KBM-7 (cell line): ENCODE measurements around the gene ACAD8.

Experiments used
- DNase-seq: peaks from one replicate; pipeline ENCODE4 v3.0.0-alpha.2; 2015
- in situ Hi-C: fragments of 300-500 bp; cut with MboI; formaldehyde crosslinking; loops from 2 replicates; pipeline ENCODE4 v1.14.3; 2020; ENCODE audit warnings: low sequenced_read_pairs, low pct_unique_long_range_greater_than_20kb, mixed read lengths

Gene ACAD8

DNA sequence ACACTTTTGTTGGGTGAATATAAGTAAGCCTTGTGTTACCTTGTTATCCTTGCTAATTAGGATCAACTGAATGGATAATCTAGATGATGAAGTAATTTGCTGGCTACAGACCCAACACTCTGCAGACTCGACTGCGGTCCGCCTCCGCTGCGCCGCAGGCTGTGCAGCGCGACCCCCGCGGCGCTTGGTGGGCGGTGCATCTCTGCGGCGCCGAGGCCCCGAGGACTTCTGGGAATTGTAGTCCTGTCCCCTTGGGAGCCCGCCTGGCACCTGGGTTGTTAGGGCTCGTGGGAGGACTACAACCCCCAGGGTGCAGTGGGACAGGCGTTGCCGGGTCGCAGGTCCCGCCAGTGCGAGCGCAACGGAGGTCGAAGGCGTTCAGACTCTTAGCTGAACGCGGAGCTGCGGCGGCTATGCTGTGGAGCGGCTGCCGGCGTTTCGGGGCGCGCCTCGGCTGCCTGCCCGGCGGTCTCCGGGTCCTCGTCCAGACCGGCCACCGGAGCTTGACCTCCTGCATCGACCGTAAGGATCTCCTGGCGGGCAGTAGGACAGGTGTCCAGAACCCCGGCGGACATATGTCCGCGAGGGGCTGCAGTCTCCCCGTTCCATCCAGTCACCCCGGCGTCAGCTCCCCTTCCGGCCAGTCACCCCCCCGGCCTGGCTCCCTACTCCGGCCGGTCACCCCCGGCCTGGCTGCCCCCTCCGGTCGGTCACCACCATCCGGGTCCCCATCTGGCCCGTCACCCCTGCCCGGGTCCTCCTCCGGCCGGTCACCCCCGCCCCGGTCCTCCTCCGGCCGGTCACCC lies at the start of gene ACAD8, which contains the start of gene THYN1:
TSS of gene ACAD8 (plus strand) at position 381 of the 806 bp plus-strand sequence. CDS start at position 414, 33 bp downstream.
TSS of gene THYN1 (minus strand) at position 165 of the 806 bp plus-strand sequence. CDS start 470 bp downstream, outside the sequence.
- peak; percentile 97 for DNase-seq
- in situ Hi-C loops: no loop called here

DNA sequence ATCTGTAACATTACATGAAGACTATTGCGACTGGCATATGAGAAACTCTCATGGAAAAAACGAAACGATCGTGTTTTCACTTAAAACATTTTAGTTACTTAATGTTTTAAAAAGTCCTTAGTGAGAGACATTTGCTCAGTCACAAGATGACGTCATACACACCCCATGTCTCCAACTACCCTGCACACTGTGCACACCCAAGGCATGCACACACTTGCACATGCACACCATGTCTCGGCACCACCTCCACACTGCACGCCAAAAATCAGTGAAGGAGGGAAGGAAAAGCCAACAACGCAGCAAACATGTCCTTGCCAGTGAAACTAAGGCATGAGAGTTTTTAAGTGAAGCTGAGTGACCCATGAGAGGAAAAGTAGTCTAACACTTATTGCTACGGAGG lies 47.6 kb upstream of the ACAD8 start:
- in situ Hi-C loops: no loop called here

DNA sequence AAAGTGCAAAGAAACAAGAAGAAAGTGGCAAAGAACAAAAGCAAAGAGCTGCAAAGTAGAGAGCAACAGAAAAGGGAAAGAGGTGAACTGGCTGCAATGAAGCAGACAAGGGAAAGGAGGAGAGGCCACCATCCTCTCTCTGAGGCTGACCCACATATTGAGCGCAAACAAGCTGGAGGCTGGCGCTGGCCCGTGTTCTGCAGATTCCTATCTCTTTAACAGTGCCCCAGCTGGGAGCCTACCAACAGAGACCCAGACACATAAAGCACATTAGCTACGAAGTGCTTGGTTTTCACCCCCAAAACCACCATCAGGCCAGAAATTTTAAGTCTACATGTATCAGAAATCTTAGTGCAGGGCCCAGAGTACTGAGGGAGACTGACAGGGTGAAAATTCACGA lies 47.2 kb upstream of the ACAD8 start:
- no peak for DNase-seq
- in situ Hi-C loops: no loop called here

More for the DNA sequence above, 47.6 kb upstream of the ACAD8 start:
- no peak for DNase-seq

DNA sequence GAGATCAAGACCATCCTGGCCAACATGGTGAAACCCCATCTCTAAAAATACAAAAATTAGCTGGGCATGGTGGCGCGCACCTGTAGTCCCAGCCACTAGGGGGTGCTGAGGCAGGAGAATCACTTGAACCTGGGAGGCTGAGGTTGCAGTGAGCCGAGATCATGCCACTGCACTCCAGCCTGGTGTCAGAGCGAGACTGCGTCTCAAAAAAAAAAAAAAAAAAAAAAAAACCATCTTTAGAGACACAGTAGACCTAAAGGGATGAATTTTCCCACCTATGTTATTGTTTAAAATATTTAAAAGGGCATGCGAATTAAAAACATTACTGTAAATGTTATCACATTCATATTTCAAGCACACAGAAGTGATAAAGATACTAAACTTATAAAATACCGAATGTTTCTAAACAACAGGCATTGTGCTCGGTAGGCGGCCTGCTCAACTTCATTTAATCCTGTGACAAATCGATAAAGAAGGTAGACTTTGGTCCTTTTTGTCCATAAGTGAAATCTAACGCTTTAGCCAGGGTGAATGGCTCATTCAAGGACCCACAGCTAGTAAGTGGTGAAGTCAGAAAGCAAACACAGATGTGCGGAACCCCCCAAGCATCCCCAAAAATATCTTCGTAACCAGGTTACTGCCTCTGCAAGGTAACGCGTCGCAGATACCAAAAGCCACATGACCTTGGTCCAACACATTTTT lies 45.7 kb upstream of the ACAD8 start:
- in situ Hi-C loops: no loop called here
- DNase-seq: peak; percentile 47

- no peak for DNase-seq
- in situ Hi-C loops: no loop called here
These were observed 37.5 kb upstream of the ACAD8 start for GRCh38 chr11:134215836-134216235.

DNA sequence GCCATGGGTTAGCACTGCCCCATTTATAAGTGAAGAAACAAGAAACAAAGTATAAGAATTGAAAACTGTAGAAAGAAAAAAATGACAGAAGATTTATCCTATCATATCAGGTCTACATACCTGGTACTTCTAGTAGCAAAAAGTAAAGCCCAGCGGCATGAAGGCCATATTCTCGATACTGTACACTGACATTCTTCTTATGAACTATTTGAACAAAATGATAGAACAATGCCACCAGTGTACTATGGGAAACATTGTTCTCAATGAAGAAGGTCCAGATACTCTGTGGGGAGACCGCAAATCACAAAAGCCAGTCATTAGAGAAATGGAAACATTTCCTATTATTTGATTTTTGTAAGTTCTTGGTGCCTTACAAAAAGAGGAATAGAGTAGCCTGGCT lies 36.6 kb upstream of the ACAD8 start:
- in situ Hi-C loops: no loop called here
- no peak for DNase-seq

GRCh38 chr11:134223121-134223520 lies 30.2 kb upstream of the ACAD8 start:
- in situ Hi-C loops: no loop called here
- DNase-seq: peak; percentile 42

GRCh38 chr11:134223836-134224709 lies 29.3 kb upstream of the ACAD8 start, which contains the start of the genes NCAPD3 and VPS26B:
Gene NCAPD3, minus strand, starts transcription at chr11:134223967. Its CDS starts 41 bp downstream, at chr11:134223926.
Gene VPS26B, plus strand, starts transcription at chr11:134224671. Its CDS starts 452 bp downstream, at chr11:134225123.
- peak; percentile 97 for DNase-seq
- in situ Hi-C loops: no loop called here

GRCh38 chr11:134224710-134225664 lies 28.4 kb upstream of the ACAD8 start:
- peak; percentile 62 for DNase-seq
- in situ Hi-C loops: no loop called here

DNA sequence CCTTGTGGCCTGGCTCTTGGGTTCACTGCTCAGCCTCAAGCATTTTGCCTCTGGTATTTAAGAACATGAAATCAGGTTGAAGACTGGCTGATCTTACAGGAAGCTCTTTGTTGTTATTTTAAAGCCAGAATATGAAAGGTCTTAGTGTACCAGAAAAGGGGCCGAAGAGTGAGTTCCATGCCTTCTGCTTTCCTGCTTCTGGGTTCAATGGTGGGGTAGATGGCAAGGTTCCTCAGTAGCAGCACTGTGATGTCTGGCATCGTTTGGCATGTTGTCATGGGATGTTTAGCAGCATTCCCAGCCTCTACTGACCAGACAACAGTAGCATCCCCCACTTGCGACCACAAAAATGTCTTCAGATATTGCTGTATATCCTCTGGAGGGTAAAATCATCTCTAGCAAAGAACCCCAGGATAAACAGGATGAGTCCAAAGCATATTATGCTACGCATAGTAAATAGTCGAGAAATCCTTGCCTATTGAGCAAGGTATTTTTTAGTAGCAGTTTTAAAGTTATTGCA lies 26.5 kb upstream of the ACAD8 start:
- DNase-seq: no peak
- in situ Hi-C loops: no loop called here

DNA sequence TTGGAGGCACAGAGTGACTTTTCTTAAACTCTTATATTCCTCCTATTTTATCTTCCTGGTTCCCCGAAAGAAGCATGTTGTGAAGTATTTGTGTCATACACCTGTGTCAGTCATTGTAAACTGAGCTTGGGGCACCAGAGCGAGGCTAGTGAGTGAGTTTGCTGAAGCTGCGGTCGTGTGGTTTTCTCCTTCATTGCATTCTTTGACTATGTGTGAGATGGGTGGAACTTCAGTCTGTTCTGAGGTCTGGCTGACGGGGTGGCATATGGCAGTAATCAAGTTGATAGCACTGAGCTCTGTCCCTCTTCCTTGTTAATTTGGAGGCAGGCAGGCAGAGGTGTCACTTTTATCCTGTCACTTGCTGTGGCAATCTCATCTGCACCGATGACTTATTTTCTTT lies 24.7 kb upstream of the ACAD8 start:
- peak; percentile 86 for DNase-seq

DNA sequence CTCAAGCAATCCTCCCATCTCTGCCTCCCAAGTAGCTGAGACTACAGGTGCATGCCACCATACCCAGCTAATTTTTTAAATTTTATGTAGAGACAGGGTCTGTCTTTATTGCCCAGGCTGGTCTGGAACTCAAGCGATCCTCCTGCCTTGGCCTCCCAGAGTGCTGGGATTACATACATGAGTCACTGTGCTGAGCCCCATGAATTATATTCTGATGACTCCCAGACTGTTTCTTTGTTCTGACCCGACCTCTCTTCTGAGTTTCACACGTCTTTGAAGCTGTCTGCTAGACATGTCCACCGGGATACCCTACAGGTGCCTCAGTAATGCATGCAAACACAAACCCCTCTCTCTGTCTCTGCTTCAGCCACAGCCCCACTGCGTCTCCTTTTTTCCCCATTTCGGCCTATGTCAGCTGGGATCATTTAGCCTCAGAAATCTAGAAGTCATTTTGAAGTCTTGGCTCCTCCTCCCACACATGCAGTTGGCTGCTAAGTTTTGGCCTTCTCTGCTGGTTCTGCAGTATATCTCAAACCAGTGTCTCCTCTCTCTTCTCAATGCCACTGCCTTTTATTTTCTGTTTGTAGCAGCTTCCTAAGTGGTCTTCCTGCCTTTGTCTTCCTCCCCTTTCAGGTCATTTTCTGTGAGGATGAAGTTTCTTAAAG lies 24.1 kb upstream of the ACAD8 start:
- DNase-seq: no peak
- in situ Hi-C loops: no loop called here

More for the DNA sequence above, 24.7 kb upstream of the ACAD8 start:
- in situ Hi-C loops: no loop called here

- DNase-seq: no peak
- in situ Hi-C loops: no loop called here
These were observed 23.0 kb upstream of the ACAD8 start for GRCh38 chr11:134230339-134230738.

DNA sequence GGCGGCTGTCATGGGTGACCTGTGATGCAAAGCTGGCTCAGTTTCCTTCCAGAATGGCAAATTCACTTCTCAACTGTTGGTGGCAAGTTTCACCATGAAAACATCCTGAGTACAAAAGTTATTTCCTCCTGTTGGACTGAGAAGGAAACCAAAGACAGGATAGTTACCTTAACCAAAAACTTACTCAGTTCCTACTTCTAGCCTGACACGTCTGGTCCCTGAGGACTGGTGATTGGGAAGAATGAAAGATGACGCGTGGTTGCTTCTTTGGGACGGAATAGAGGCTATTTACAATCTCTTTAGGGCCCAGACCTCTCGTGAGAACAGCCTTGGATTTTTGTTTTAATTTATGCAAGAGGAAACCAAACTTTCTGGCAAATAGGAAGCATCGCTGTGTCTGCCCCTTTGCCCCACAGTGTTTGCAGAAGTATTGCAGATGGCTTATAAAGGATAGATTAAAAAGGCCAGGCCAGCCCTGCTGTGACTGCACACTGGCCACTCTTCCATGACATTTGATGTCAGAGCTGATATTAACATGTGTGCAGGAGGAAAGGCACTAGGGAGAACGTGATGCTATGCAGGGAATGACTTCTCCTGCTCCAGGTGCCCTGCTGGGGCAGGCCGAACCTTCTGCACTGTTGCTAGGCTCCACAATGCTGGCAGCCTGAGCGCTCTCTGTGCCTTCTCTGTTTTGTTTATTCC lies 21.3 kb upstream of the ACAD8 start:
- in situ Hi-C loops: no loop called here
- DNase-seq: peak; percentile 67

DNA sequence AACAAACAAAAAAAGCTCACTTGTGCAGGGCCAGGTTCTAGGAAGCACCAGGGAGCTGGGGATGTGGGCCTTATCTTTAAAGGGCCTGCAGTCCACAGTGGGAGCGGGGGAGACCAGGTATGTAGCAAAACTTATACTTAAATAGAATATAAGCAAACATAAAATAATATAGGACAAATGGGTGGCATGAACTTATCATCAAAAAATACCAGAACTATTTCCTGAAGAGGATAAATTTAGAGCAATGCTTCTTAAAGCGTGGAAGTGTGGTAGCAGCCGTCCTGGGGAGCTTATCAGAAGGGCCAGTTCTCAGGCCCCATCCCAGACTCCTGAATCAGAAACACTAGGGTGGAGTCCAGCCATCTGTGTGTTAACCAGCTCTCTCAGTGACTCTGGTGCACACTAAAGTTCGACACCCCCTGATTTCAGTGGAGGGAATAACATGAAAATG lies 19.6 kb upstream of the ACAD8 start:
- in situ Hi-C loops: no loop called here

GRCh38 chr11:134235399-134235798 lies 18.0 kb upstream of the ACAD8 start:
- in situ Hi-C loops: no loop called here
- no peak for DNase-seq

More for the DNA sequence above, 19.6 kb upstream of the ACAD8 start:
- DNase-seq: no peak
